Pancreas (tissue), 10 donors: Measurements from ENCODE around the gene APOC3. TPM values are rescaled to one million over a fixed set of nuclear protein-coding genes. Genes with fewer than 3 reads are reported as not detected.

Source experiments
- ATAC-seq, 4 donors: fragments of 200-7000 bp; cut with Tn5 transposase; one replicate each; pipeline versions ENCODE4 v1.8.0 to v1.9.1; 2020; ENCODE audit warnings: mild to moderate bottlenecking in 4 of 4, moderate library complexity in 4 of 4
- DNase-seq, 6 donors: peaks; one replicate each; pipeline ENCODE4 v3.0.0-alpha.2; 2020
- FAIRE-seq: peaks from 2 replicates; lab custom pipeline; 2012; peaks lifted over from hg19 to GRCh38; lab: Jason Lieb, UNC
- H3K27ac ChIP-seq, 4 donors: fragments of 200-600 bp; sonication (generic); 1 replicate in 3 of 4; 2 replicates in 1 of 4; pipeline versions ENCODE4 v1.5.0 to v1.8.0; 2020
- H3K27me3 ChIP-seq, 4 donors: fragments of 200-600 bp; one replicate each; pipeline ENCODE4 v1.8.0; 2021
- H3K36me3 ChIP-seq, 3 donors: fragments of 200-600 bp; sonication (generic) in 1 of 3; one replicate each; pipeline versions ENCODE4 v1.5.0 to v1.8.0; 2020 to 2021
- H3K4me1 ChIP-seq, 3 donors: fragments of 200-600 bp; one replicate each; pipeline ENCODE4 v1.8.0; 2021
- H3K4me3 ChIP-seq, 4 donors: fragments of 200-600 bp; sonication (generic) in 2 of 4; one replicate each; pipeline versions ENCODE4 v1.5.0 to v1.8.0; 2020 to 2021
- H3K9me3 ChIP-seq, 4 donors: fragments of 200-600 bp; one replicate each; pipeline ENCODE4 v1.8.0; 2021
- WGBS, 2 donors: extraction: QIAGEN DNeasy Blood & Tissue Kit; methylation state at CpG; one replicate each; pipeline ENCODE4 v1.1.7; 2013; 5-methylcytosine and 5-hydroxymethylcytosine counted together
- intact Hi-C, 3 donors: fragments of 100-400 bp; cut with DNase I; formaldehyde crosslinking; loops; one replicate each; pipeline versions ENCODE4 v1.11.1 to v1.14.2; 2022
- polyA plus RNA-seq, 2 donors: library from polyadenylated mRNA; stranded (reverse); fragments of 200-250 nt; gene quantifications; one replicate each; pipeline ENCODE4 v1.2.3, GENCODE V29; 2013
- total RNA-seq, 6 donors: library from RNA; stranded (reverse); fragmentation: NEBNext Ultra II Directional in 4 of 6; extraction: Animal tissue kit (Norgen Biotek cat#: 25700) in 4 of 6; gene quantifications; one replicate each; pipeline versions ENCODE4 v1.2.1 to v1.2.4, GENCODE V29; 2021 to 2023
- TF ChIP-seq, protein P1 (sequence below), 4 donors: fragments of 200-600 bp; sonication (generic) in 3 of 4; IDR thresholded peaks; one replicate each; pipeline versions ENCODE4 v1.5.0 to v1.8.0; 2021; ENCODE audit warnings: antibody characterized with exemption in 4 of 4
- donor health status: healthy with polysubstance abuse.
- donor health status: DM: no; HTN: no; CAD: no; lungs with moderate emphysema.
- donor health status: DM: no; HTN: no; CAD: no.
- donor health status: control.
- donor health status: control.
- donor health status: Bipolar disorder and iron deficiency.
- donor health status: DM: yes; HTN: yes; CAD: no.
- donor health status: DM: no; HTN: no; CAD: no.
- donor health status: DM: no; HTN: no; CAD: no.
- donor health status: DM: yes; HTN: yes; CAD: no.

The APOC3 gene
- total and polyA plus RNA-seq, 8 donors = 2.9 to 3.7 TPM; not detected in 6

DNA sequence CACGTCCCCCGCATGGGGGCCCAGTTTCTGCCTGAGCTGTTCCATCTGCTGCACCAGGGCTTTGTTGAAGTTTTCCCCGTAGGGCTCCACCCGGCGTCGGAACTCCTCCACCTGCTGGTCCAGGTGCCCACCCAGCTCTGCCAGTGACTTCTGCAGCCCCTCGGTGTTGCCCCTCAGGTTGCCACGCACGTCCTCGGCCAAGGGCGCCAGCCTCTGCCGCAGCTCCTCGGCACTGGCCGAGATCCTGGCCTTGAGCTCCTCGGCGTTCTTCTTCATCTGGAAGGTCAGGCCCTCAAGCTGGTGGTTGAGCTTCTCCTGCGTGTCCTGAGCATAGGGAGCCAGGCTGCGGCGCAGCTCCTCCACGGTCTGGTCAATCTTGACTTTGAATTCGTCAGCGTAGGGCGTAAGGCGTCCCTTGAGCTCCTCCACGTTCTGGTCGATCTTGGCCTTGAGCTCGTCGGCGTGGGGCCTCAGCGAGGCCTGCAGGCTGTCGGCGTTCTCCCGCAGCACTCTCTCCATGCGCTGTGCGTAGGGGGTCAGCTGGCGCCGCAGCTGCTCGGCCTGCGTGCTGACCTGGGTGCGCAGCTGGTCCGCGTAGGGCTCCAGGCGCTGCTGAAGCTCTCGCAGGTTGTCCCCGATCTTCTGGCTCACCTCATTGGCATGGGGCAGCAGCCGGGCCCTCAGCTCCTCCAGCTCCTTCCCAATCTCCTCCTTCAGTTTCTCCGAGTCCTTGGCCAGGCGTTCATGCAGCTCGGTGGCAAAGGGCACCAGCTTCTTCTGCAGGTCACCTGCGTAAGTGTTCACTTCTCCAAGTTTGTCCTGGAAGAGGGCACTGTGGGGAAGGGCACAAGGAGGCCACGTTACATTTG lies 8.4 kb upstream of the APOC3 start:
- DNase-seq = peak in 1 of 6 donors; percentile 53
- TF ChIP-seq, protein P1, sequence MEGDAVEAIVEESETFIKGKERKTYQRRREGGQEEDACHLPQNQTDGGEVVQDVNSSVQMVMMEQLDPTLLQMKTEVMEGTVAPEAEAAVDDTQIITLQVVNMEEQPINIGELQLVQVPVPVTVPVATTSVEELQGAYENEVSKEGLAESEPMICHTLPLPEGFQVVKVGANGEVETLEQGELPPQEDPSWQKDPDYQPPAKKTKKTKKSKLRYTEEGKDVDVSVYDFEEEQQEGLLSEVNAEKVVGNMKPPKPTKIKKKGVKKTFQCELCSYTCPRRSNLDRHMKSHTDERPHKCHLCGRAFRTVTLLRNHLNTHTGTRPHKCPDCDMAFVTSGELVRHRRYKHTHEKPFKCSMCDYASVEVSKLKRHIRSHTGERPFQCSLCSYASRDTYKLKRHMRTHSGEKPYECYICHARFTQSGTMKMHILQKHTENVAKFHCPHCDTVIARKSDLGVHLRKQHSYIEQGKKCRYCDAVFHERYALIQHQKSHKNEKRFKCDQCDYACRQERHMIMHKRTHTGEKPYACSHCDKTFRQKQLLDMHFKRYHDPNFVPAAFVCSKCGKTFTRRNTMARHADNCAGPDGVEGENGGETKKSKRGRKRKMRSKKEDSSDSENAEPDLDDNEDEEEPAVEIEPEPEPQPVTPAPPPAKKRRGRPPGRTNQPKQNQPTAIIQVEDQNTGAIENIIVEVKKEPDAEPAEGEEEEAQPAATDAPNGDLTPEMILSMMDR (IDR thresholded peaks at IDR 0.05) = no peak

DNA sequence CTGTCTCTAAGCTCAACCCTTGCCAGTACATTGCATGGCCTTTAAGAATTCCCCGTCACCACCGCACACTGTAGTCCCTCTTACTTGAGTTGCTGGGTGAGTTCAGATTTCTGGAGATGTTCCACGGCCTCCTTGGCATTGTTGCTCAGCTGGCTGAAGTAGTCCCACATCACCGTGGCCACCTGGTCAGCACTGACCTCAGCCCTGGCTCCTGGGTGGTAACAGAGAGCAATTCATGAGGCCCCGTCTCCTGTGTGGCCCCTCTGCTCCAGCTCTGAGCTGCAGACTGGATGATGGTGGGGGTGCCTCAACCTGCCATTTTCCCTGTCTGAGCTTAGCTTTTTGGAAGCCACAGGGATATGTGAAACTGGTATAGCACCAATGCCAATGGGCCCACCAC lies 7.1 kb upstream of the APOC3 start:
- DNase-seq (no peak), FAIRE-seq (no peak), ATAC-seq (no peak)
- Histone ChIP-seq H3K4me1 (no peaks in the 10 kb centered on the region), H3K36me3 (no peaks in the 10 kb centered on the region), H3K27me3 (no peaks in the 10 kb centered on the region), H3K9me3 (no peaks in the 10 kb centered on the region), H3K4me3 (no peak overlapping the region), H3K27ac (no peak overlapping the region)
- 76 to 78% methylated on average over 5 of the region's 5 CpGs for WGBS, 2 donors
- TF ChIP-seq, protein P1 (IDR thresholded peaks at IDR 0.05) = no peak
- intact Hi-C loops = no loop called here

More for the DNA sequence above, 8.4 kb upstream of the APOC3 start:
- Histone ChIP-seq H3K36me3 (no peaks in the 10 kb centered on the region), H3K27me3 (no peaks in the 10 kb centered on the region), H3K4me1 (no peaks in the 10 kb centered on the region), H3K4me3 (no peak overlapping the region), H3K9me3 (no peaks in the 10 kb centered on the region), H3K27ac (no peak overlapping the region)
- no peak for ATAC-seq
- FAIRE-seq = no peak
- intact Hi-C loops = no loop called here
- WGBS, 2 donors = 93 to 94% methylated on average over 51 of the region's 51 CpGs

DNA sequence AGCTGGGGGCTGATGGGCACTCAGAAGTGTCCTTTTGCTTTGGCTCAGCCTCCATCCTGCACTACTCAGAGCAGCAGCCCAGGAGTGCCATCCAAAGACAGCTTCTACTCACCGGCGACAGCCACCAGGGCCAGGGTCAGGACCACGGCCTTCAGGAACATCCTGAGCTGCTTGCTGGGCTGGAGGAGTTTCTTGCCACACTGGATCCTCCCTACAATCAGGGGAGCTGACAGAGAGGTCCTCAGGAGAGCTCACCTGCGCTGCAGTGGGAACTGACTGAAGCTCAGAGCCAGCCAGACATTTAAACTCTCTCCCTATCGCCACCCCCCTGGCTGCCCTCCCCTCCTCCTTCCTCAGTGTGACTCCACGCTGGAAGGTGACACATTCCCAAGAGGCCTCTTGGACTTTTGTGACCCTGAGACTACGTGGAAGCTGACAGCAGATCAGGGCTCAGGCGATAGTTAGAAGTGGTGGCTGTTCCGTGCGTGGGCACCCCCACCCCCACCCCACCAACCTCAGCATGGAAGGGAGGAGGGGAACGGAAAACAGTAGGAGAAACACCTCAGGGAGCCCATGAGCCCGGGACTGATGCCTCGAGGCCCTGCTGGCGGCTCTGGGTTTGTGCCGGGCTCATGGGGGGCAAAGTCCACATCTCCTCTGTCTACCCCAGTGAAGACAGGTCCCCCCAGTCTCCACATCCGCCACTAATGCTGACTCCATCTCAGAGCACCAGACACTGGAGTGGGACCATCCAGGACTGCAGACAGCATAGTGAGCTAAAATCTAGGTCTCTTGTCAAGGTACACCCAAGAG lies 6.5 kb upstream of the APOC3 start, which contains the start of gene APOA4:
APOA4 (minus strand) TSS at position 274 of the 813 bp plus-strand sequence; CDS start at position 161, 113 bp downstream.
- DNase-seq (no peak), FAIRE-seq (no peak), ATAC-seq (no peak)
- H3K27ac ChIP-seq = no peak within 1 kb of the TSS
- no peaks in the 10 kb centered on the region for H3K27me3 ChIP-seq
- TF ChIP-seq, protein P1 (IDR thresholded peaks at IDR 0.05) = no peak
- intact Hi-C loops = no loop called here
- no peak within 1 kb of the TSS for H3K4me3 ChIP-seq
- H3K36me3 ChIP-seq = no peaks in the 10 kb centered on the region
- no peaks in the 10 kb centered on the region for H3K9me3 ChIP-seq
- WGBS, 2 donors = 71 to 76% methylated on average over 16 of the region's 16 CpGs
- no peaks in the 10 kb centered on the region for H3K4me1 ChIP-seq

DNA sequence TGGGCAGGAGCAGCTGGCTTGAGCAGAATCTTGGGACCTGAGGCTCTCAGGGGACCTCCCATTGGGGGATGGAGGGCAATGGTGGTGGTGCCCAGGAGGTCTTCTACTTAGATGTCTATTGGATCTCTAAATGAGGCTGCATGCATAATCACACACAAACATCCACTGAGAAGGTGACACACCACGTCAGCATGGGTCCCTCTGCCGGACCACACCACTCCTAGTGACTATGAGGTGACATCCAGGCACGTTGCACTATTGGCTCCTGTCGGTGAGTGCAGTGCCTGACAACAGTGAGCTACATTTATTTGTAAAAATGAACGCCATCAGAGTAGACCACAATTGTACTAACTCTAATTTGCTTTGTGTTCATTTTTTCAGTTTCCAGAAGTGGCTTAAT lies 4.3 kb upstream of the APOC3 start:
- DNase-seq = no peak
- TF ChIP-seq, protein P1 (IDR thresholded peaks at IDR 0.05) = no peak
- H3K4me3 ChIP-seq = no peak overlapping the region
- no peak for FAIRE-seq
- intact Hi-C loops = no loop called here
- no peak overlapping the region for H3K27ac ChIP-seq
- no peaks in the 10 kb centered on the region for H3K36me3 ChIP-seq
- no peaks in the 10 kb centered on the region for H3K9me3 ChIP-seq
- no peaks in the 10 kb centered on the region for H3K4me1 ChIP-seq
- no peaks in the 10 kb centered on the region for H3K27me3 ChIP-seq
- ATAC-seq = no peak
- 85 to 91% methylated on average over 5 of the region's 5 CpGs for WGBS, 2 donors
